HL-60 (cell line): ENCODE results near the gene C20orf144.
"Not testable (repeated sequence)": the region's sequence is repeated elsewhere in the genome, so short reads cannot be mapped to it uniquely, and the experiment has no call there.

Experiments used
- CTCF ChIP-seq: IDR thresholded peaks from one replicate; pipeline ENCODE4 v1.5.1; 2011; ENCODE audit warnings: low read length, control low read depth, inconsistent platforms; ENCODE audit not compliant: insufficient read depth
- POLR2AphosphoS5 ChIP-seq: IDR thresholded peaks from 2 replicates; pipeline ENCODE4 v1.6.1; 2012; ENCODE audit warnings: low read depth
- REST ChIP-seq: IDR thresholded peaks from 2 replicates; pipeline ENCODE4 v1.6.1; 2012; ENCODE audit warnings: low read depth; ENCODE audit not compliant: insufficient replicate concordance

GRCh38 chr20:33631910-33632309, 30.2 kb upstream of the C20orf144 start:
- not testable (repeated sequence) for TF ChIP-seq CTCF, POLR2AphosphoS5, REST
